Measurements from ENCODE around the gene C11orf68.
A peak's percentile ranks its signal among the peaks of the same experiment; 100 is the strongest.

Gene C11orf68

DNA sequence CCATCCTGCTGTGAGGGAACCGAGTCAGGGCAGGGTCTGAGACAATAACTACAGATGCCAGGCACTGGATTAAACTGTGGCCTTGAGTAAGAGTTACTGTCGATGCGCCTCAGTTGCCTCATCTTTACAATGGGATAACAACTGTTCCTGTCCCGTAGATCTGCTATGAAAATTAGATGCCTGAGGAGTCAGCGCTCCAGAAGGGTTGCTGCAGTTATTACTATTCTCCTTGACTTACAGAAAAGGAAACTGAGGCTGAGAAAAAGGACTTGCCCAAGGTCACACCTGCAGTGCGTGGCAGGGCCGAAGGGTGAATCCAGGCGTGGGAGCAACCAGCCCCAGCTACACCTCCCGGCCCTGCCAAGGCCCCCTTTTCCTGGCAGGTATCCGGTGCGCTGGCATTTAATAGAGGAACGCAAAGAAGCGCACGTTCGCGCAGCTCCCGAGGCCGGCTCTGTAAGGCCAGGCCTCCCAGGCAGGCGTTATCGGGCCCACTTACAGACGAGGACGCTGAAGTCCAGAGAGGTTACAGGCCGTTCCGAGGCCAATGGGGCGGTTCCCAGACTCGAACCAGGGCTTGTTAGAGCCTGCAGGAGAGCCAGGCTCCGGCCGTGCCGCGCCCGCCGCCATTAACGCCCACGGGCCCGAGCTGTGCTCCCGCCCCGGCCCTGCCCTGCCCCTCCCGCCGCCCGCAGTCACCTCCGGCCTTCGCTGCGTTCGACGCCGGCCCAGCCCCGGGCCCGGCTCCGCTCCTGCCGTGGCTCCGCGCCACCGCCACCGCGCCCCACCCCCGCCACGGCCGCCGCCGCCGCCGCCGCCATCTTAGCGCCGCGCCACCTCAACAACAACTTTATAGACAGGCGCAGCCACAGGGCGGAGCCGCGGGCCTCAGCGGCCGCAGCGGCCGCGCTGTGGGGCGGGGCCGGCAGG is at the start of gene C11orf68:
Gene C11orf68, minus strand, starts transcription at position 852 of the 930 bp plus-strand sequence. Its CDS starts 31 bp downstream, at position 821.
- peaks cover 59% of the 10 kb centered on the region for H3K79me2 ChIP-seq (ENCODE audit: control insufficient read depth, insufficient read depth, low read length, unreplicated experiment)
- peak within 1 kb of the TSS; percentile 5 for H2AFZ ChIP-seq (ENCODE audit: low read length, unreplicated experiment)
- peaks cover 18% of the 10 kb centered on the region for H3K36me3 ChIP-seq (ENCODE audit: insufficient read depth, low read length)
- H3K4me3 ChIP-seq (ENCODE audit: low read depth, low read length): peak within 1 kb of the TSS; percentile 97
- peak within 1 kb of the TSS; percentile 91 for H3K27ac ChIP-seq (ENCODE audit: low read depth, low read length)
- H3K4me1 ChIP-seq (ENCODE audit: control insufficient read depth, insufficient read depth, low read length, unreplicated experiment): peaks cover 58% of the 10 kb centered on the region
- no peaks in the 10 kb centered on the region for H3K27me3 ChIP-seq (ENCODE audit: insufficient read depth, low read length)

DNA sequence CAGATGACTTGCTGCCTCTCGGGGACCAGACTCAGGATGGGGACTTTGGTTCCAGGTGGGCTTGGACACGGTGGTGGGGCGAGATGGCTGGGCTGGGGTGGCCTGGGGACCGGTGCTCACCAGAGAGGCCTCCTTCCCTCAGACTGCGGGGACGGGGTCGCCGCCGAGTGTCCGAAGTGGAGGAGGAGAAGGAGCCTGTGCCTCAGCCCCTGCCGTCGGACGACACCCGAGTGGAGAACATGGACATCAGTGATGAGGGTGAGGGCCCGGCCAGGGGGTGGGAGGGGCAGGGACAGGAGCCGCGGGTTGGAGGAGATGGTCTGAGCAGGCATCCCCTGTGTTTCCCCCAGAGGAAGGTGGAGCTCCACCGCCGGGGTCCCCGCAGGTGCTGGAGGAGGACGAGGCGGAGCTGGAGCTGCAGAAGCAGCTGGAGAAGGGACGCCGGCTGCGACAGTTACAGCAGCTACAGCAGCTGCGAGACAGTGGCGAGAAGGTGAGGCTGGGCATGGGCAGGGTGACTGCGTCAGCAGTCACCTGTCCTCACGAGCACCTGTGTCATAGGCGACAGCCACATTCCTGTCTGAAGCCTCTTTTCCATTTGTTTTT is 48.6 kb upstream of the C11orf68 start:
- Histone ChIP-seq H3K27me3 (ENCODE audit: insufficient read depth, low read length) (no peaks in the 10 kb centered on the region), H3K36me3 (ENCODE audit: insufficient read depth, low read length) (peaks cover 24% of the 10 kb centered on the region; the same call in 1 of the 2 replicates), H3K4me1 (ENCODE audit: control insufficient read depth, insufficient read depth, low read length, unreplicated experiment) (peaks cover 15% of the 10 kb centered on the region), H3K4me3 (ENCODE audit: low read depth, low read length) (no peak overlapping the region), H3K27ac (ENCODE audit: low read depth, low read length) (no peak overlapping the region), H2AFZ (ENCODE audit: low read length, unreplicated experiment) (no peak overlapping the region), H3K79me2 (ENCODE audit: control insufficient read depth, insufficient read depth, low read length, unreplicated experiment) (peaks cover 24% of the 10 kb centered on the region)

DNA sequence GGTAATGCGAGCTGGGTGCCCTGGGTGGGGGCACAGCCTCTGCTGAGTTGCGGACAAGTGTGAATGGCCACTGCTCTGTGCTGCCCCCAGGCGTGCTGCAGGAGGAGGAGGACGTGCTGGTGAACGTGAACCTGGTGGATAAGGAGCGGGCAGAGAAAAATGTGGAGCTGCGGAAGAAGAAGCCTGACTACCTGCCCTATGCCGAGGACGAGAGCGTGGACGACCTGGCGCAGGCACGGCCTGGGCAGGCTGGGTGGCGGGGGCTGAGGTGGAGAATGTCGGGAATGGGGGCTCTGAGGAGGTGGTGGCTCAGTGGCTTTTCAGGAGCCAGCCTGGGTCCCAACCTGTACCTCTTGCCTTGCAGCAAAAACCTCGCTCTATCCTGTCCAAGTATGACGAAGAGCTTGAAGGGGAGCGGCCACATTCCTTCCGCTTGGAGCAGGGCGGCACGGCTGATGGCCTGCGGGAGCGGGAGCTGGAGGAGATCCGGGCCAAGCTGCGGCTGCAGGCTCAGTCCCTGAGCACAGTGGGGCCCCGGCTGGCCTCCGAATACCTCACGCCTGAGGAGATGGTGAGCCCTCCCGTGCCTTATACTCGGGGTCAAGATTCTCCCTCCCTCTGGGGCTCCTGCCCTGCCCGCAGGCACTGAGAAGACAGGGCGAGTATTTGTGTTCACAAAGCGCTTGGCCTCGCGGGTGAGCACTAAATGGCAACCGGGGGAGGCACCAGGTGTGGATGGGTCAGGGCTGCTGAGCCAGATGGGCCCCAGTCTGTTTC is 47.3 kb upstream of the C11orf68 start:
- peaks cover 33% of the 10 kb centered on the region for H3K79me2 ChIP-seq (ENCODE audit: control insufficient read depth, insufficient read depth, low read length, unreplicated experiment)
- H3K4me1 ChIP-seq (ENCODE audit: control insufficient read depth, insufficient read depth, low read length, unreplicated experiment): peaks cover 15% of the 10 kb centered on the region
- H3K27me3 ChIP-seq (ENCODE audit: insufficient read depth, low read length): no peaks in the 10 kb centered on the region
- H3K4me3 ChIP-seq (ENCODE audit: low read depth, low read length): no peak overlapping the region
- peaks cover 24% of the 10 kb centered on the region; the same call in 1 of the 2 replicates for H3K36me3 ChIP-seq (ENCODE audit: insufficient read depth, low read length)
- no peak overlapping the region for H3K27ac ChIP-seq (ENCODE audit: low read depth, low read length)
- no peak overlapping the region for H2AFZ ChIP-seq (ENCODE audit: low read length, unreplicated experiment)

DNA sequence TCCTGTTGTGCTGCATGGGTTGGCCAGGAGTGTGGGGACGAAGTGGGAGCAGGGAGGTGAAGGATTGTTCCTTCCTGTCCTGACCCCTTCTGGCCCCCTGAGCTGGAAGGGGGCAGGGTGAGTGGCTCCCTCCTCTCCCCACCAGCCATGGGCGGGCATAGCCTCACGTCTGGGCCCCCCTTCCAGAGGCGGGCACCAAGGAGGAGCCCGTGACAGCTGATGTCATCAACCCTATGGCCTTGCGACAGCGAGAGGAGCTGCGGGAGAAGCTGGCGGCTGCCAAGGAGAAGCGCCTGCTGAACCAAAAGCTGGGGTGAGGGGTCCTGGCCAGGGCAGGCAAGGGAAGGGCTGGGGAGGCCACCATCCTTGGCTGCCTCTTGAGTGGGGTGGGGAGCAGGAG is 46.0 kb upstream of the C11orf68 start:
- H3K27me3 ChIP-seq (ENCODE audit: insufficient read depth, low read length): no peaks in the 10 kb centered on the region
- H3K4me1 ChIP-seq (ENCODE audit: control insufficient read depth, insufficient read depth, low read length, unreplicated experiment): peaks cover 15% of the 10 kb centered on the region
- no peak overlapping the region for H3K4me3 ChIP-seq (ENCODE audit: low read depth, low read length)
- H3K36me3 ChIP-seq (ENCODE audit: insufficient read depth, low read length): peaks cover 24% of the 10 kb centered on the region; the same call in 1 of the 2 replicates
- no peak overlapping the region for H2AFZ ChIP-seq (ENCODE audit: low read length, unreplicated experiment)
- H3K79me2 ChIP-seq (ENCODE audit: control insufficient read depth, insufficient read depth, low read length, unreplicated experiment): peaks cover 39% of the 10 kb centered on the region
- H3K27ac ChIP-seq (ENCODE audit: low read depth, low read length): no peak overlapping the region

DNA sequence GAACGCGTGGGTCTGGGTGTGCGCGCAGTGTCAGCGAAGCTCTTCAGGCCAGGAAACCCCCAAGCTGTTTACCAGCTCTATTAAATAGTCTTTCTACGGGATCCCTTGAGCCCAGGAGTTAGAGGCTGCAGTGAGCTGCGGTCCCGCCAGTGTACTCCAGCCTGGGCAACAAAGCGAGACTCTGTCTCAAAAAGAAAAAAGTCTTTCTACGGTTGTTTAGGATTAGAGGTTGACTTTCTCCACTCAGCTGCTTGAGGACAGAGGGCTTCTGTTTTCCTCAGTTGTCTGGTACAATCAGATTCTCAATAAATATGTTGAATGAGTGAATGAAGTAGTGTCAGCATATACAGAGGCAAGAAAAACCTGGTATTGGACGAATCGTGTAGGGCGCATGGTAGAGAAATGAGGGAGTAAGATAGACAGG is 43.3 kb upstream of the C11orf68 start:
- peaks cover 39% of the 10 kb centered on the region for H3K79me2 ChIP-seq (ENCODE audit: control insufficient read depth, insufficient read depth, low read length, unreplicated experiment)
- no peaks in the 10 kb centered on the region for H3K27me3 ChIP-seq (ENCODE audit: insufficient read depth, low read length)
- peak overlapping the region; percentile 32 for H3K27ac ChIP-seq (ENCODE audit: low read depth, low read length)
- peaks cover 20% of the 10 kb centered on the region; the same call in 1 of the 2 replicates for H3K36me3 ChIP-seq (ENCODE audit: insufficient read depth, low read length)
- H3K4me1 ChIP-seq (ENCODE audit: control insufficient read depth, insufficient read depth, low read length, unreplicated experiment): peaks cover 15% of the 10 kb centered on the region
- no peak overlapping the region for H2AFZ ChIP-seq (ENCODE audit: low read length, unreplicated experiment)
- H3K4me3 ChIP-seq (ENCODE audit: low read depth, low read length): peak overlapping the region; percentile 99

DNA sequence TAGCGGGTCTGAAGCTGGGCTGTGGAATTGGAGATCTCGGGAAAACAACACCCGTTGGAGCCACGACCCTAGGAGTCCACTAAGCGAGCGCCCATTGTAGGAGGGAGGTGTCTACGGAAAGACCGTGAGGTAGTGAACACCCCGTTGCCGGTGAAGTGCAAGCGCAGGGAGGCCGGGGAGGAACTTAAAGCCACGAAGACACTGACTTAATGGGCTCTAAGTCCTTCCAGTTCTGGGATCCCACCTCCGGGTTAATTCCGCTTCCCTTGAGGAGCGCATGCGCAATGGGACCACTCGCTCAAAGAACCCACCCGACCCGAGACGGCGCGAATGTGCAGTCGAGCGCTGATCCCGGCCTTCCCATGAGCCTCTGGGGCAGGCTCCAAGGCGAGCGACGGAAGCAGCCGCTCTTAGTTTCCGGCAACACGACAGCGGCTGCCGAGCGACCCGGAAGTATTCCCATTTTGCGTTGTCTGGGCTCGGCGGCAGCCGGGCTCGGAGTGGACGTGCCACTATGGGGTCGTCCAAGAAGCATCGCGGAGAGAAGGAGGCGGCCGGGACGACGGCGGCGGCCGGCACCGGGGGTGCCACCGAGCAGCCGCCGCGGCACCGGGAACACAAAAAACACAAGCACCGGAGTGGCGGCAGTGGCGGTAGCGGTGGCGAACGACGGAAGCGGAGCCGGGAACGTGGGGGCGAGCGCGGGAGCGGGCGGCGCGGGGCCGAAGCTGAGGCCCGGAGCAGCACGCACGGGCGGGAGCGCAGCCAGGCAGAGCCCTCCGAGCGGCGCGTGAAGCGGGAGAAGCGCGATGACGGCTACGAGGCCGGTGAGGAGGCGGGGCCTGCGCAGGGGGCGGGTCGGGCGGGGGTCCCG is 42.6 kb upstream of the C11orf68 start, which contains the start of gene SART1:
Gene SART1, plus strand, starts transcription at position 468 of the 874 bp plus-strand sequence. Its CDS starts 47 bp downstream, at position 515.
- Histone ChIP-seq H3K79me2 (ENCODE audit: control insufficient read depth, insufficient read depth, low read length, unreplicated experiment) (peaks cover 39% of the 10 kb centered on the region), H3K27ac (ENCODE audit: low read depth, low read length) (peak within 1 kb of the TSS; percentile 89), H3K4me1 (ENCODE audit: control insufficient read depth, insufficient read depth, low read length, unreplicated experiment) (peaks cover 15% of the 10 kb centered on the region), H3K27me3 (ENCODE audit: insufficient read depth, low read length) (no peaks in the 10 kb centered on the region), H3K36me3 (ENCODE audit: insufficient read depth, low read length) (peaks cover 15% of the 10 kb centered on the region; the same call in 1 of the 2 replicates), H3K4me3 (ENCODE audit: low read depth, low read length) (peak within 1 kb of the TSS; percentile 99), H2AFZ (ENCODE audit: low read length, unreplicated experiment) (peak within 1 kb of the TSS; percentile 98)

DNA sequence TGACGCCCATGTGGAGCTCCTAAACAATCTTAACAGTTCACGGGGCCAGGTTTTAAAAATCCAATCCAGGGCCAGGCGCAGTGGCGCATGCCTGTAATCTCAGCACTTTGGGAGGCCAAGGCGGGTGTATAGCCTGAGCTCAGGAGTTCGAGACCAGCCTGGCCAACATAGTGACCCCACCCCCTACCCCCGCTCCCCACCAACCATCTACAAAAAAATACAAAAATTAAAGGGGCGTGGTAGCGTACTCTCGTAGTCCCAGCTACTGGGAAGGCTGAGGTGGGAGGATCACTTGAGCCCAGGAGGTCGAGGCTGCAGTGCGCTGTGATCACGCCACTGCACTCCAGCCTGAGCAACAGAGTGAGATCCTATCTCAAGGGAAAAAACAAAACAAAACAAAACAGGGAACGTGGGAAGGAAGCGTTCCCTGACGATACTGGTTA is 42.0 kb upstream of the C11orf68 start:
- H3K36me3 ChIP-seq (ENCODE audit: insufficient read depth, low read length): peaks cover 10% of the 10 kb centered on the region; the same call in 1 of the 2 replicates
- H3K4me3 ChIP-seq (ENCODE audit: low read depth, low read length): peak overlapping the region; percentile 99
- H3K79me2 ChIP-seq (ENCODE audit: control insufficient read depth, insufficient read depth, low read length, unreplicated experiment): peaks cover 39% of the 10 kb centered on the region
- peak overlapping the region; percentile 83 for H2AFZ ChIP-seq (ENCODE audit: low read length, unreplicated experiment)
- H3K27me3 ChIP-seq (ENCODE audit: insufficient read depth, low read length): no peaks in the 10 kb centered on the region
- H3K4me1 ChIP-seq (ENCODE audit: control insufficient read depth, insufficient read depth, low read length, unreplicated experiment): peaks cover 15% of the 10 kb centered on the region
- H3K27ac ChIP-seq (ENCODE audit: low read depth, low read length): peak overlapping the region; percentile 89

DNA sequence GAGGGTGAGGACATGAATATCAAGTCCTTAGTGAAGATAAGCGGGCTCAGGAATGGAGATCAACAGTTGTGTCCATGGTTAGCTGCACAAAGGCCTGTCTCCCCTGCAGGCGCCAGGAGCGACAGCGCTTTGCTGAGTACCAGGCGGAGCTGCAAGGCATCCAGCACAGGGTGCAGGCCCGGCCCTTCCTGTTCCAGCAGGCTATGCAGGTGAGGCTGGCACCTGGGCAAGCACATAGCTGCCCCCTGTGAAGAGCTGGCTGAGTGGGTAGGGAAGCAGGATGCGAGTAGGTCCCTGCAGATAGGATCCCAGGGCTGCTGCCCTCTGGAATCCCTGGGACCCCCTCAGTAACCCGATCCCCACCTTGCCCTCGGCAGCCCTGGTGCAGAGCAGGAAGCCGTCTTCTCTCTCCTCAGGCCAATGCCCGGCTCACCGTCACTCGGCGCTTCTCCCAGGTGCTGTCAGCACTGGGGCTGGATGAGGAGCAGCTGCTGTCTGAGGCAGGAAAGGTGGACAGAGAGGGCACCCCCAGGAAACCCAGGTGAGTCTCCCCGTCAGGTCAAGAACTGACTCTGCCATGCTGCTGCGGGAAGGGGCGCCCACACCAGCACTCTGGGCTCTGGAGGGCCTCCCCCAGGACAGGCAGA is 40.0 kb upstream of the C11orf68 start:
- H2AFZ ChIP-seq (ENCODE audit: low read length, unreplicated experiment): no peak overlapping the region
- no peak overlapping the region for H3K4me3 ChIP-seq (ENCODE audit: low read depth, low read length)
- H3K27ac ChIP-seq (ENCODE audit: low read depth, low read length): no peak overlapping the region
- H3K4me1 ChIP-seq (ENCODE audit: control insufficient read depth, insufficient read depth, low read length, unreplicated experiment): peaks cover 11% of the 10 kb centered on the region
- H3K79me2 ChIP-seq (ENCODE audit: control insufficient read depth, insufficient read depth, low read length, unreplicated experiment): peaks cover 30% of the 10 kb centered on the region
- H3K36me3 ChIP-seq (ENCODE audit: insufficient read depth, low read length): 0 out of 2 replicates have a peak, but pooled peaks cover under 1% of the 10 kb centered on the region
- H3K27me3 ChIP-seq (ENCODE audit: insufficient read depth, low read length): no peaks in the 10 kb centered on the region

DNA sequence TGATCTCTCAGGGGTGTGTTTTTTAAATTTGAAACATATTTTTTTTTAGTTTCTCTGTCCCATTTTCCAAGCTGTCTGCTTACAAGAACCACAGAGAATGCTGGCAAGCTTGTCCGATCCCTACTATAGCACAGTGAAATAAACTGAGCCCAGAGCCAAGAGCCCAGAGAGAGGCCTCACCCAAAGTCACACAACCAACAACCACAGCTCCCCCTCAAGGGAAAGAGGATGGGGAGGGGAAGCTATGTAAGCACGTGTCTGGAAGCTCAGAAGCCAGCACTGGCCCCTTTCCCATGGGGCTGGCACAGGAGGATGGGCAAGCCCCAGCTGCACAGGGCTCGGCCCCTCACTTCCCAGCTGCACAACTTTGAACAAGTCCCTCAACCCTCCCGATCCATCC is 39.4 kb upstream of the C11orf68 start:
- Histone ChIP-seq H2AFZ (ENCODE audit: low read length, unreplicated experiment) (no peak overlapping the region), H3K27me3 (ENCODE audit: insufficient read depth, low read length) (no peaks in the 10 kb centered on the region), H3K4me3 (ENCODE audit: low read depth, low read length) (no peak overlapping the region), H3K36me3 (ENCODE audit: insufficient read depth, low read length) (no peaks in the 10 kb centered on the region), H3K27ac (ENCODE audit: low read depth, low read length) (no peak overlapping the region), H3K79me2 (ENCODE audit: control insufficient read depth, insufficient read depth, low read length, unreplicated experiment) (peaks cover 23% of the 10 kb centered on the region), H3K4me1 (ENCODE audit: control insufficient read depth, insufficient read depth, low read length, unreplicated experiment) (peaks cover 8% of the 10 kb centered on the region)

All from ACC112 (cell line).